ENCODE results near the gene DYRK3. TPM values are rescaled to one million over a fixed set of nuclear protein-coding genes. Genes with fewer than 3 reads are reported as not detected.

The DYRK3 gene
- total and polyA plus RNA-seq, 2 of the 13 experiments (the other 11 are each of a cell fraction or from before 2014, with no cell fraction given), result 0.48 to 2.8 TPM

- TF ChIP-seq ELK4 (CRISPR knock-in tag; IDR thresholded peaks at IDR 0.05; ENCODE audit: borderline replicate concordance) (no peak), ZNF10 (CRISPR knock-in tag; IDR thresholded peaks at IDR 0.05; ENCODE audit: borderline replicate concordance, low read depth) (no peak), SMARCE1 (IDR thresholded peaks at IDR 0.05; ENCODE audit: borderline replicate concordance) (no peak), ZNF644 (CRISPR knock-in tag; IDR thresholded peaks at IDR 0.05; ENCODE audit: low read depth) (no peak), NR2F2 (IDR thresholded peaks at IDR 0.05; ENCODE audit: borderline replicate concordance, low read depth) (no peak), ZNF160 (CRISPR knock-in tag; IDR thresholded peaks at IDR 0.05) (peak; percentile 85; the same call in 1 of the 2 replicates), ZSCAN21 (CRISPR knock-in tag; IDR thresholded peaks at IDR 0.05; ENCODE audit: borderline replicate concordance) (peak; percentile 92), ZNF589 (CRISPR knock-in tag; conservative IDR thresholded peaks at IDR 0.05) (no peak), ZSCAN29 (CRISPR knock-in tag; conservative IDR thresholded peaks at IDR 0.05) (peak; percentile 88), ZBTB1 (CRISPR knock-in tag; IDR thresholded peaks at IDR 0.05; ENCODE audit: borderline replicate concordance) (no peak), THAP9 (CRISPR knock-in tag; IDR thresholded peaks at IDR 0.05; ENCODE audit: borderline replicate concordance) (peak; percentile 82), ISX (CRISPR knock-in tag; conservative IDR thresholded peaks at IDR 0.05) (no peak)
- TF ChIP-seq, protein P1, sequence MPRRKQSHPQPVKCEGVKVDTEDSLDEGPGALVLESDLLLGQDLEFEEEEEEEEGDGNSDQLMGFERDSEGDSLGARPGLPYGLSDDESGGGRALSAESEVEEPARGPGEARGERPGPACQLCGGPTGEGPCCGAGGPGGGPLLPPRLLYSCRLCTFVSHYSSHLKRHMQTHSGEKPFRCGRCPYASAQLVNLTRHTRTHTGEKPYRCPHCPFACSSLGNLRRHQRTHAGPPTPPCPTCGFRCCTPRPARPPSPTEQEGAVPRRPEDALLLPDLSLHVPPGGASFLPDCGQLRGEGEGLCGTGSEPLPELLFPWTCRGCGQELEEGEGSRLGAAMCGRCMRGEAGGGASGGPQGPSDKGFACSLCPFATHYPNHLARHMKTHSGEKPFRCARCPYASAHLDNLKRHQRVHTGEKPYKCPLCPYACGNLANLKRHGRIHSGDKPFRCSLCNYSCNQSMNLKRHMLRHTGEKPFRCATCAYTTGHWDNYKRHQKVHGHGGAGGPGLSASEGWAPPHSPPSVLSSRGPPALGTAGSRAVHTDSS (CRISPR knock-in tag; conservative IDR thresholded peaks at IDR 0.05), result no peak
- TF ChIP-seq, protein P2, sequence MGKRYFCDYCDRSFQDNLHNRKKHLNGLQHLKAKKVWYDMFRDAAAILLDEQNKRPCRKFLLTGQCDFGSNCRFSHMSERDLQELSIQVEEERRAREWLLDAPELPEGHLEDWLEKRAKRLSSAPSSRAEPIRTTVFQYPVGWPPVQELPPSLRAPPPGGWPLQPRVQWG (CRISPR knock-in tag; IDR thresholded peaks at IDR 0.05; ENCODE audit: borderline replicate concordance, low read depth), result no peak
- TF ChIP-seq, protein P3, sequence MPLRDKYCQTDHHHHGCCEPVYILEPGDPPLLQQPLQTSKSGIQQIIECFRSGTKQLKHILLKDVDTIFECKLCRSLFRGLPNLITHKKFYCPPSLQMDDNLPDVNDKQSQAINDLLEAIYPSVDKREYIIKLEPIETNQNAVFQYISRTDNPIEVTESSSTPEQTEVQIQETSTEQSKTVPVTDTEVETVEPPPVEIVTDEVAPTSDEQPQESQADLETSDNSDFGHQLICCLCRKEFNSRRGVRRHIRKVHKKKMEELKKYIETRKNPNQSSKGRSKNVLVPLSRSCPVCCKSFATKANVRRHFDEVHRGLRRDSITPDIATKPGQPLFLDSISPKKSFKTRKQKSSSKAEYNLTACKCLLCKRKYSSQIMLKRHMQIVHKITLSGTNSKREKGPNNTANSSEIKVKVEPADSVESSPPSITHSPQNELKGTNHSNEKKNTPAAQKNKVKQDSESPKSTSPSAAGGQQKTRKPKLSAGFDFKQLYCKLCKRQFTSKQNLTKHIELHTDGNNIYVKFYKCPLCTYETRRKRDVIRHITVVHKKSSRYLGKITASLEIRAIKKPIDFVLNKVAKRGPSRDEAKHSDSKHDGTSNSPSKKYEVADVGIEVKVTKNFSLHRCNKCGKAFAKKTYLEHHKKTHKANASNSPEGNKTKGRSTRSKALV (CRISPR knock-in tag; IDR thresholded peaks at IDR 0.05), result no peak
Observed at GRCh38 chr1:206635080-206635977, at the start of gene DYRK3 (continued).
